ENCODE results near the gene ZC3H12D. TPM values are rescaled to one million over a fixed set of nuclear protein-coding genes. Genes with fewer than 3 reads are reported as not detected.

Gene ZC3H12D
- total and polyA plus RNA-seq, 9 donors = 0.15 to 1.3 (median 0.45) TPM

DNA sequence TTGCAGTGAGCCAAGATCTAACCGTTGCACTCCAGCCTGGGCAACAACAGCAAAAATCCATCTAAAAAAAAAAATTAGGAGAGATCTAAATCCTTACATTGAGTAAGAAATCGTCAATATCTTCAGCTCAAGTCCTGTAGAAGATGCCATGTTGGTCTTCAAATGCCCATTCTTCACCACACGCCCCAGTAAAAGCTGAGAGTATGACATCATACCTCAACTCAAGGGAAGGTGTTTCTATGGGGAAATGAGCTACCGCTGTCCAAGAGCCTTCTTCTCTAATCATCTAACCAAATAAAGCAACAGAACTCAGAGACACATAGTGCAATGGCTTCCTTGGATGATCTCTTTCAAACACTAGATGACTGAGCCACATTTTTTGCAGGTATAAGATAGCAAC lies 2.5 kb upstream of the ZC3H12D start:
- H3K36me3 ChIP-seq = no peaks in the 10 kb centered on the region
- 93 to 94% (median 94%) methylated on average over 4 of the region's 4 CpGs for WGBS, 3 donors
- TF ChIP-seq EP300 (IDR thresholded peaks at IDR 0.05) (no peak), POLR2A (IDR thresholded peaks at IDR 0.05) (no peak)
- TF ChIP-seq, protein P1, sequence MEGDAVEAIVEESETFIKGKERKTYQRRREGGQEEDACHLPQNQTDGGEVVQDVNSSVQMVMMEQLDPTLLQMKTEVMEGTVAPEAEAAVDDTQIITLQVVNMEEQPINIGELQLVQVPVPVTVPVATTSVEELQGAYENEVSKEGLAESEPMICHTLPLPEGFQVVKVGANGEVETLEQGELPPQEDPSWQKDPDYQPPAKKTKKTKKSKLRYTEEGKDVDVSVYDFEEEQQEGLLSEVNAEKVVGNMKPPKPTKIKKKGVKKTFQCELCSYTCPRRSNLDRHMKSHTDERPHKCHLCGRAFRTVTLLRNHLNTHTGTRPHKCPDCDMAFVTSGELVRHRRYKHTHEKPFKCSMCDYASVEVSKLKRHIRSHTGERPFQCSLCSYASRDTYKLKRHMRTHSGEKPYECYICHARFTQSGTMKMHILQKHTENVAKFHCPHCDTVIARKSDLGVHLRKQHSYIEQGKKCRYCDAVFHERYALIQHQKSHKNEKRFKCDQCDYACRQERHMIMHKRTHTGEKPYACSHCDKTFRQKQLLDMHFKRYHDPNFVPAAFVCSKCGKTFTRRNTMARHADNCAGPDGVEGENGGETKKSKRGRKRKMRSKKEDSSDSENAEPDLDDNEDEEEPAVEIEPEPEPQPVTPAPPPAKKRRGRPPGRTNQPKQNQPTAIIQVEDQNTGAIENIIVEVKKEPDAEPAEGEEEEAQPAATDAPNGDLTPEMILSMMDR (IDR thresholded peaks at IDR 0.05) = no peak

DNA sequence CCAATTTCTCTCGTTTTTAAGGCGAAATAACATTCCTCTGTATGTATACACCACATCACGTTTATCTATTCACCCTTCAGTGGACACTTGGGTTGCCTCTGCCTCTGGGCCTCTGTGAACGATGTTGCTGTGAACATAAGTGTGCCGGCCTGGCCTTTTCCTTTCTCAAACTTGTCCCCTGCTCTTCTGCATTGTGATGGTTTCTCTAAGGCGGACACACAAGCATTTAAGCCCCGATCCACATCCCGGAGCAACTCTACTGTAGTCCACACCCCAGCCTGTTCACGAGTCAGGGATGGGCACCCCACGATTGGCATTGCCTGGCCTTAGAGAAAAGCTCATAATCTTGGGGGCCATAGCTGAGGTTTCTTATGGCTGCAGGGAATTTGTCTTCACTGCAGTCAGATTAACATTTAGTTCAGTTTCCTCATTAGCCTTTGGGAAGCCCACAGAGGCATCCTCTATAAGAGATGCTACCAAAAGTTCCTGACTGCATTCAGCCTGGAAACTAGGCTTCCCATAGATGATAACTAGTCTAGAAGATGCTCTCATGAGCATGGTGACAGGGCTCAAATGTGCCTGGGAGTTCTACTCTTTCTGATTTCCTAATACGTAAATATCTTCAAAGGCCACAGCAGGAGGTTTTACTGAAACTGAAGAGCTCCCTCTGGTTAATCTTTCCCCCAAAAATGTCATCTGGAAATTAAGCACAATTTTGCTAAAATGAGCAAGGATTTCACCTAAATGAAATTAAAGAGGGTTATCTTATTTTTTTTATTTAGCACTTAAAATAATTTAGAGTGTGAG lies 762 bp downstream of the ZC3H12D start:
- WGBS, 3 donors = 91 to 94% (median 93%) methylated on average over 11 of the region's 11 CpGs

More for the DNA sequence above, 2.5 kb upstream of the ZC3H12D start:
- intact Hi-C loops (cut with DNase I) = no loop called here
- Histone ChIP-seq H3K4me3 (no peak overlapping the region), H3K27ac (no peak overlapping the region), H3K4me1 (ENCODE audit: insufficient read depth) (no peaks in the 10 kb centered on the region), H3K9me3 (no peaks in the 10 kb centered on the region), H3K27me3 (no peaks in the 10 kb centered on the region)
- DNase-seq = no peak

DNA sequence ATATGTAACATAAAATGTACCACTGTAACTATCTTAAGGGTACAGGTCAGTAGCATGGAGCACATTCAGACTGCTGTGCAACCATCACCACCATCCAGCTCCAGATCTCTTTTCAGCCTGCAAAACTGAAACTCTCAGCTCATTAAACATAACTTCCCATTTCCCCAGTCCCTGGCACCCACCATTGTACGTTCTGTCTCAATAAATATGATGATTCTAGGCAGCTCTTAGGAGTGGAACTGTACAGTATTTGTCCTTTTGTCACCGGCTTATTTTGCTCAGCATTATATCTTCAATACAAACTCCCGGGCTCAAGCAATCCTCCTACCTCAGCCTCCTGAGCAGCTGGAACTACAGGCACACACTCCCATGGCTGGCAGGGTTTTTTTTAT lies 1.5 kb downstream of the ZC3H12D start:
- no peaks in the 10 kb centered on the region for H3K9me3 ChIP-seq
- H3K36me3 ChIP-seq = no peaks in the 10 kb centered on the region
- H3K27ac ChIP-seq = no peak overlapping the region
- intact Hi-C loops (cut with DNase I) = no loop called here
- no peaks in the 10 kb centered on the region for H3K27me3 ChIP-seq
- DNase-seq = no peak
- no peak for TF ChIP-seq EP300 (IDR thresholded peaks at IDR 0.05)
- TF ChIP-seq POLR2A (IDR thresholded peaks at IDR 0.05) = no peak
- TF ChIP-seq, protein P1 (IDR thresholded peaks at IDR 0.05) = no peak
- 88 to 96% (median 92%) methylated on average over 3 of the region's 3 CpGs for WGBS, 3 donors
- H3K4me1 ChIP-seq (ENCODE audit: insufficient read depth) = no peaks in the 10 kb centered on the region
- no peak overlapping the region for H3K4me3 ChIP-seq

More for the DNA sequence above, 762 bp downstream of the ZC3H12D start:
- Histone ChIP-seq H3K4me3 (no peak overlapping the region), H3K9me3 (no peaks in the 10 kb centered on the region), H3K27ac (no peak overlapping the region), H3K4me1 (ENCODE audit: insufficient read depth) (no peaks in the 10 kb centered on the region), H3K27me3 (no peaks in the 10 kb centered on the region), H3K36me3 (no peaks in the 10 kb centered on the region)
- DNase-seq = no peak
- intact Hi-C loops (cut with DNase I) = no loop called here
- TF ChIP-seq POLR2A (IDR thresholded peaks at IDR 0.05) (no peak), EP300 (IDR thresholded peaks at IDR 0.05) (no peak)
- TF ChIP-seq, protein P1 (IDR thresholded peaks at IDR 0.05) = no peak

DNA sequence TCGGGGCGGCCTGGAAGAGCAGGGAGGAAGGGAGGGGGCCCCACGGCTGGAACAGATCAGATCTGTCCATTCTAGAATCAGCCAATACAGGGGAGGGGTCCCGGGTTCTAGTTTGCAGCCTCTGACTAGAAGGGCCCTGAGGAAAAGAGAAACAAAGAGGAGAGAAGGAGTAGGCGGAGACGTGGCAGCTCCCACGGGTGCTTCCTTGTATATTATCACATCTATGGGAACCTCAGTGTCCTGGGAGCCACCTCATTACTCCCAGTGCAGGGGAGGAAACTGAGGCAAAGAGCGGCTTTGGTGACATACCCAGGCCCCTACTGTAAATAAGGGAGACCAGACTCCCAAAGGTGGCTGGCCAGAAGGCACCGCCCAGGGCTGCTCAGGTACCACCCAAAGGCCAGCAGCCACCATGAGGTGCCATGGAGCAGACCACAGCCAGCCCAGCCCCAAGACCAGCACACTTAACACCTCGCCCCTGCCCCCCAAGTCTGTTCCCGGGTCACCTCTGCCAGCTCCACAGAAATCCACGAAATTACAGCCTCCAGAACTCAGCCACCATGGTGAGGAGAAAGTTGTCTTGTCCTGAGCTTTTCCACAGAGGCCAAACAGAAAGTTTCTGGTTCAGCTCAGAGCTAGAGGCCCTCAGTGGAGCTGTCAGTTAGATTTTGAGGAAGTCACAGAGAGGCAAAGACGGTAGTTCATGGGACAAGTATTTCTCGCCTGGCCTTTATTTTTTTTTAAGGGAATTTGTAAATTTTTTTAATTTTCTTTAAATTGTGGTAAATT lies 2.1 kb downstream of the ZC3H12D start:
- H3K27me3 ChIP-seq = no peaks in the 10 kb centered on the region
- WGBS, 3 donors = 65 to 71% (median 65%) methylated on average over 14 of the region's 14 CpGs

More for the DNA sequence above, 2.1 kb downstream of the ZC3H12D start:
- no peaks in the 10 kb centered on the region for H3K4me1 ChIP-seq (ENCODE audit: insufficient read depth)
- no peak overlapping the region for H3K27ac ChIP-seq
- H3K4me3 ChIP-seq = peak overlapping the region; percentile 40
- no peak for DNase-seq
- no peaks in the 10 kb centered on the region for H3K36me3 ChIP-seq
- intact Hi-C loops (cut with DNase I) = no loop called here
- H3K9me3 ChIP-seq = no peaks in the 10 kb centered on the region
- TF ChIP-seq, protein P1 (IDR thresholded peaks at IDR 0.05) = no peak
- TF ChIP-seq EP300 (IDR thresholded peaks at IDR 0.05) (no peak), POLR2A (IDR thresholded peaks at IDR 0.05) (no peak)
